T-helper 2 cell treated with Interferon-gamma antibody and Interleukin-4, amounts not matched to agents 5 μg/mL and 100 μg/mL, for 36 hours (primary cell): ENCODE measurements around the gene VAV1.
"Not testable (repeated sequence)": the region's sequence is repeated elsewhere in the genome, so short reads cannot be mapped to it uniquely, and the experiment has no call there.

Experiments used
- DNase-seq: peaks from one replicate; pipeline ENCODE4 v3.0.0; 2021; ENCODE audit warnings: low spot score
- H3K27ac Mint-ChIP-seq: one replicate; pipeline ENCODE4 v1.8.0; 2021; ENCODE audit warnings: mild to moderate bottlenecking, mixed read lengths
- H3K27me3 Mint-ChIP-seq: one replicate; pipeline ENCODE4 v1.8.0; 2021; ENCODE audit warnings: low read depth, mixed read lengths
- H3K36me3 Mint-ChIP-seq: one replicate; pipeline ENCODE4 v1.8.0; 2021; ENCODE audit warnings: low read depth, mixed read lengths
- H3K4me1 Mint-ChIP-seq: one replicate; pipeline ENCODE4 v1.8.0; 2021; ENCODE audit warnings: low read depth, mixed read lengths
- H3K4me3 Mint-ChIP-seq: one replicate; pipeline ENCODE4 v1.8.0; 2022; ENCODE audit warnings: mild to moderate bottlenecking, moderate library complexity, mixed read lengths
- H3K9me3 Mint-ChIP-seq: one replicate; pipeline ENCODE4 v1.8.0; 2021; ENCODE audit warnings: mixed read lengths

VAV1 gene

GRCh38 chr19:6761053-6761676, 11.3 kb upstream of the VAV1 start:
- H3K4me3 Mint-ChIP-seq: no peak overlapping the region
- H3K27ac Mint-ChIP-seq: no peak overlapping the region
- DNase-seq: no peak
- H3K9me3 Mint-ChIP-seq: no peaks in the 10 kb centered on the region
- no peaks in the 10 kb centered on the region for H3K27me3 Mint-ChIP-seq
- peaks cover 19% of the 10 kb centered on the region for H3K36me3 Mint-ChIP-seq
- H3K4me1 Mint-ChIP-seq: peaks cover 10% of the 10 kb centered on the region

GRCh38 chr19:6762253-6762797, 10.2 kb upstream of the VAV1 start:
- not testable (repeated sequence) for H3K27me3 Mint-ChIP-seq, H3K9me3 Mint-ChIP-seq, DNase-seq, H3K4me3 Mint-ChIP-seq, H3K27ac Mint-ChIP-seq
- Mint-ChIP-seq H3K4me1 (peaks cover 18% of the 10 kb centered on the region), H3K36me3 (peaks cover 19% of the 10 kb centered on the region)

GRCh38 chr19:6765738-6766356, 6.7 kb upstream of the VAV1 start:
- peak overlapping the region; percentile 85 for H3K27ac Mint-ChIP-seq
- peaks cover 5% of the 10 kb centered on the region for H3K36me3 Mint-ChIP-seq
- DNase-seq: no peak
- H3K4me1 Mint-ChIP-seq: peaks cover 27% of the 10 kb centered on the region
- peak overlapping the region; percentile 90 for H3K4me3 Mint-ChIP-seq
- no peaks in the 10 kb centered on the region for H3K27me3 Mint-ChIP-seq
- H3K9me3 Mint-ChIP-seq: no peaks in the 10 kb centered on the region

- Mint-ChIP-seq H3K27ac (peak overlapping the region; percentile 85), H3K27me3 (no peaks in the 10 kb centered on the region), H3K9me3 (no peaks in the 10 kb centered on the region), H3K36me3 (no peaks in the 10 kb centered on the region), H3K4me3 (peak overlapping the region; percentile 90), H3K4me1 (peaks cover 27% of the 10 kb centered on the region)
- DNase-seq: no peak
Observed at GRCh38 chr19:6766357-6767080, 6.0 kb upstream of the VAV1 start.

- H3K27ac Mint-ChIP-seq: peak overlapping the region; percentile 85
Observed at GRCh38 chr19:6767081-6767356, 5.5 kb upstream of the VAV1 start.

GRCh38 chr19:6767357-6768235, 4.9 kb upstream of the VAV1 start, which contains the start of gene SH2D3A:
TSS of gene SH2D3A (minus strand) at chr19:6767435. CDS start at chr19:6763748, 3,687 bp downstream.
- H3K36me3 Mint-ChIP-seq: no peaks in the 10 kb centered on the region
- peaks cover 33% of the 10 kb centered on the region for H3K4me1 Mint-ChIP-seq
- H3K9me3 Mint-ChIP-seq: no peaks in the 10 kb centered on the region
- peak within 1 kb of the TSS; percentile 85 for H3K27ac Mint-ChIP-seq
- peak; percentile 90 for DNase-seq
- H3K27me3 Mint-ChIP-seq: no peaks in the 10 kb centered on the region
- H3K4me3 Mint-ChIP-seq: peak within 1 kb of the TSS; percentile 90

More at GRCh38 chr19:6767081-6767356, 5.5 kb upstream of the VAV1 start:
- H3K36me3 Mint-ChIP-seq: no peaks in the 10 kb centered on the region
- H3K27me3 Mint-ChIP-seq: no peaks in the 10 kb centered on the region
- peaks cover 29% of the 10 kb centered on the region for H3K4me1 Mint-ChIP-seq
- H3K4me3 Mint-ChIP-seq: peak overlapping the region; percentile 90
- H3K9me3 Mint-ChIP-seq: no peaks in the 10 kb centered on the region
- DNase-seq: no peak

- peaks cover under 1% of the 10 kb centered on the region for H3K36me3 Mint-ChIP-seq
- peak overlapping the region; percentile 85 for H3K27ac Mint-ChIP-seq
- H3K9me3 Mint-ChIP-seq: no peaks in the 10 kb centered on the region
- no peak for DNase-seq
- H3K4me3 Mint-ChIP-seq: peak overlapping the region; percentile 90
- no peaks in the 10 kb centered on the region for H3K27me3 Mint-ChIP-seq
- peaks cover 33% of the 10 kb centered on the region for H3K4me1 Mint-ChIP-seq
Observed at GRCh38 chr19:6768236-6768785, 4.2 kb upstream of the VAV1 start.

- peak overlapping the region; percentile 40 for H3K4me3 Mint-ChIP-seq
- H3K27ac Mint-ChIP-seq: peak overlapping the region; percentile 60
- no peaks in the 10 kb centered on the region for H3K9me3 Mint-ChIP-seq
- H3K36me3 Mint-ChIP-seq: peaks cover 6% of the 10 kb centered on the region
- DNase-seq: no peak
- peaks cover 38% of the 10 kb centered on the region for H3K4me1 Mint-ChIP-seq
- H3K27me3 Mint-ChIP-seq: no peaks in the 10 kb centered on the region
Observed at GRCh38 chr19:6769006-6769619, 3.4 kb upstream of the VAV1 start.

- not testable (repeated sequence) for H3K27me3 Mint-ChIP-seq, H3K9me3 Mint-ChIP-seq, DNase-seq
- Mint-ChIP-seq H3K36me3 (peaks cover 25% of the 10 kb centered on the region), H3K4me3 (peak overlapping the region; percentile 97), H3K27ac (peak overlapping the region; percentile 87), H3K4me1 (peaks cover 36% of the 10 kb centered on the region)
Observed at GRCh38 chr19:6771648-6772027, 870 bp upstream of the VAV1 start.

GRCh38 chr19:6772866-6773322, 386 bp downstream of the VAV1 start:
- Mint-ChIP-seq H3K4me3 (peak overlapping the region; percentile 97), H3K36me3 (peaks cover 36% of the 10 kb centered on the region), H3K4me1 (peaks cover 38% of the 10 kb centered on the region), H3K9me3 (peaks cover 12% of the 10 kb centered on the region), H3K27me3 (no peaks in the 10 kb centered on the region), H3K27ac (peak overlapping the region; percentile 87)
- no peak for DNase-seq

GRCh38 chr19:6773323-6773931, 919 bp downstream of the VAV1 start:
- peak; percentile 66 for DNase-seq
- peaks cover 38% of the 10 kb centered on the region for H3K4me1 Mint-ChIP-seq

GRCh38 chr19:6774821-6775707, 2.6 kb downstream of the VAV1 start:
- Mint-ChIP-seq H3K27ac (peak overlapping the region; percentile 41), H3K36me3 (peaks cover 42% of the 10 kb centered on the region), H3K9me3 (peaks cover 12% of the 10 kb centered on the region), H3K27me3 (no peaks in the 10 kb centered on the region), H3K4me1 (peaks cover 38% of the 10 kb centered on the region), H3K4me3 (peak overlapping the region; percentile 69)
- no peak for DNase-seq

More at GRCh38 chr19:6773323-6773931, 919 bp downstream of the VAV1 start:
- Mint-ChIP-seq H3K9me3 (peaks cover 12% of the 10 kb centered on the region), H3K27ac (peak overlapping the region; percentile 87), H3K36me3 (peaks cover 41% of the 10 kb centered on the region), H3K4me3 (peak overlapping the region; percentile 97), H3K27me3 (no peaks in the 10 kb centered on the region)
